Stimulated activated naive CD8-positive, alpha-beta T cell treated with anti-CD3 and anti-CD28 coated beads, Interleukin-15, amount 100 ng/mL, for 72 hours (primary cell): Measurements from ENCODE around the gene SLC5A11.
"Not testable (repeated sequence)": the region's sequence is repeated elsewhere in the genome, so short reads cannot be mapped to it uniquely, and the experiment has no call there.

ENCODE experiments used
- ATAC-seq: fragments of 150-1000 bp; cut with Tn5 transposase; 2 replicates; pipeline ENCODE4 v1.10.0; 2021; ENCODE audit warnings: mild to moderate bottlenecking, moderate library complexity
- DNase-seq, 2 donors: peaks; one replicate each; pipeline ENCODE4 v3.0.0; 2021 to 2022
- H3K27ac Mint-ChIP-seq, 2 donors: one replicate each; pipeline ENCODE4 v1.8.0; 2022; ENCODE audit warnings: mild to moderate bottlenecking in 2 of 2, mixed read lengths in 2 of 2, moderate library complexity in 2 of 2
- H3K27me3 Mint-ChIP-seq: one replicate; pipeline ENCODE4 v1.8.0; 2022; ENCODE audit warnings: mixed read lengths
- H3K4me1 Mint-ChIP-seq: one replicate; pipeline ENCODE4 v1.8.0; 2022; ENCODE audit warnings: mild to moderate bottlenecking, mixed read lengths
- H3K4me3 Mint-ChIP-seq, 2 donors: one replicate each; pipeline ENCODE4 v1.8.0; 2022; ENCODE audit warnings: mild to moderate bottlenecking in 2 of 2, mixed read lengths in 2 of 2, moderate library complexity in 1 of 2
- H3K9me3 Mint-ChIP-seq, 2 donors: one replicate each; pipeline ENCODE4 v1.8.0; 2022; ENCODE audit warnings: mixed read lengths in 2 of 2

SLC5A11 gene

DNA sequence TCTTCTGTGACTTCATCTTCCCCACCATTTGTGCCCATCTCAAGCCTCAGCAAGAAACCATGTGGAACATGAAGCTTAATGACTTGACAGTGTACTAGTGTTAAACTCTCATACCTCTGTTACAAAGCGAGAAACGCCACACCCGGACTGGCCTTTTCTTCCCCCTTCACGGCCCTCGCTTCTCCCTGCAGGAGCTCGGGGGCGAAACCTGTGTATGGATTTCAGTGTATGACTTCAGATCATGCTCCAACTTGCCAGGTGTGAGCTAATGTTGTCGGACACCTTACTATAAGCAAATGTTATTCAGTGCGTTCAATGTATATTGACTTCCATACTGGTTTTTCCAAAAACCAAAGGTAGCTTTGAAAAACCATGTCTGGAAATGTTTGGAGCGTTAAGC is 20.1 kb upstream of the SLC5A11 start:
- ATAC-seq (no peak), DNase-seq (no peak)
- H3K4me1 Mint-ChIP-seq = no peaks in the 10 kb centered on the region
- H3K27ac Mint-ChIP-seq = no peak overlapping the region
- no peak overlapping the region for H3K4me3 Mint-ChIP-seq
- no peaks in the 10 kb centered on the region for H3K27me3 Mint-ChIP-seq
- H3K9me3 Mint-ChIP-seq = no peaks in the 10 kb centered on the region

DNA sequence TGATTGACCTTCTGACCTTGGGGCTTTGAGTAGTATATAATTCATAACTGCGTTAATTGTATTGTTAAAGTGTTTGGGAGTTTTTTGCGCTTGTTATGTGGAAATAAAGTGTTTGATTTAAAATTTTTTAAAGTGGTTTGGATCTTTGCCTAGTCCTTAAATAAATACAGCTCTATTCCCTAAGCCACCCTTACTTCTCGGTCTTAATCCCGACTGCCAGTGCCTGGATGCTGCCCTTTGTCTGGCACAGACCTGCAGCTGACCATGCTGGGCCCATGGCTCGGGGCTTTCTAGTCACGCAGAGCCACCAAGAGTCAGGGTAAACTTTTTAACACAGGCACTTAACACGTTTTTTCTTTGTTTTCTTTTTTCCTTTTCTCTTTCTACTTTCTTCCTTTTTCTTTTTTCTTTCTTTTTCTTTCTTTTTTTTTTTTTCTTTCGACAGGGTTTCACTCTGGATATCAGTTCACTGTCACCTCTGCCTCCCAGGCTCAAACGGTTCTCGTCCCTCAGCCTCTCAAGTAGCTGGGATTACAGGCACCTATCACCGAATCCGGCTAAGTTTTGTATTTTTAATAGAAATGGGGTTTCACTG is 19.6 kb upstream of the SLC5A11 start:
- no peaks in the 10 kb centered on the region for H3K9me3 Mint-ChIP-seq
- ATAC-seq (no peak), DNase-seq (no peak)
- no peaks in the 10 kb centered on the region for H3K27me3 Mint-ChIP-seq
- peak overlapping the region in 1 of 2 donors; percentile 51 for H3K27ac Mint-ChIP-seq
- H3K4me3 Mint-ChIP-seq = no peak overlapping the region
- no peaks in the 10 kb centered on the region for H3K4me1 Mint-ChIP-seq

DNA sequence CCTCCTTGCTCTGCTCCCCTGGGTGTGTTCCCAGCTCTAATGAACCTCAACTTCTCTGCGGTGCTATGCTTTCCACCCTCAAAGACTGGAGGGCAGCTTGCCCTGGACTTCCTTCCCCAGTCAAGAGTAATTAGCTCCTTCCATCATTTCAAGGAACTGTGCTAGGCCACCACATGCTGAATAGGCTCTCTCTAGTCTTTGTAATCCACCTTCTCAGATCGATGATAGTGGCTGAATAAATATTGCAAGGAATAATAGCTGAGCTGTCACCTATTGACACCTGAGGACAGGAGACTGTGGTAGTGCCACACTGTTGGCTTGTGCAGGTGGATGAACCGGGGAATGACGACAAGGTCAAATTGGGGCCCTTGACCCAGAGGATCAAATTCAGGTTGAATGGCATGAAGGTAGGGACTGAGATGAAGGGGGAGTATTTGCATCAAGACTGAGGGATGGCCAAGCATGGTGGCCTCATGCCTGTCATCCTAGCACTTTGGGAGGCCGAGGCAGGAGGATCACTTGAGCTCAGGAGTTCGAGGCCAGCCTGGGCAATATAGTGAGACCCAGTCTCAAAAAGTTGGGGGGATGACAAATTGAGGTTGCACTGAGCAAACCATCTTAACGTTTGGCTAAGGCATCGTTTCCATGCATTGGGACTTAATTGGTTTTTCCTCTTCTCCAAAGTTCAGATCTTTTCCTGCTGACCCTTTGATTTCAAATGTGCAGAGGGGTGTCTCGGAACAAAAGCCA is 18.8 kb upstream of the SLC5A11 start:
- Mint-ChIP-seq H3K27ac (peak overlapping the region in 1 of 2 donors; percentile 66), H3K9me3 (no peaks in the 10 kb centered on the region), H3K4me1 (no peaks in the 10 kb centered on the region), H3K4me3 (no peak overlapping the region), H3K27me3 (no peaks in the 10 kb centered on the region)
- DNase-seq (no peak), ATAC-seq (no peak)

DNA sequence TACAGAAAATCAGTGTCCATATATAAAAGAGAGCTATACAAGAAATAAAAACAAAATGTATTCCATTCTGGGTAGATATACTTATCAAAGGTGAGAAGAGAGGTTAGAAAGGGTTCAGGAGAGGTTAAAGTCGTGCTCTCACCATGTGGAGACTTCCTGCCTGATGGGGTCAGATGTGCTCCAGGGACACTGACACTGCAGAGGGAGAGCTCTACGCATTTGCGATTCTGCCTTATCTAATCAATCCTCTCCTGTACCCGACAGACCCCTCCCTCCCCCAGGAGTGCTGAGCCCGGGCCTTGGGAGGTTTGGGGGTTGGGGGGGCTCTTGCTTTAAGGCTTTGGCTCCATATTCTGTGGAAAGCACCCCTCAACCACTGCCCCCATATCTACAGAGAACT is 16.6 kb upstream of the SLC5A11 start:
- no peak for ATAC-seq
- H3K27ac Mint-ChIP-seq = no peak overlapping the region
- no peaks in the 10 kb centered on the region for H3K4me1 Mint-ChIP-seq
- H3K9me3 Mint-ChIP-seq = no peaks in the 10 kb centered on the region
- DNase-seq = no peak
- H3K4me3 Mint-ChIP-seq = no peak overlapping the region
- H3K27me3 Mint-ChIP-seq = no peaks in the 10 kb centered on the region

DNA sequence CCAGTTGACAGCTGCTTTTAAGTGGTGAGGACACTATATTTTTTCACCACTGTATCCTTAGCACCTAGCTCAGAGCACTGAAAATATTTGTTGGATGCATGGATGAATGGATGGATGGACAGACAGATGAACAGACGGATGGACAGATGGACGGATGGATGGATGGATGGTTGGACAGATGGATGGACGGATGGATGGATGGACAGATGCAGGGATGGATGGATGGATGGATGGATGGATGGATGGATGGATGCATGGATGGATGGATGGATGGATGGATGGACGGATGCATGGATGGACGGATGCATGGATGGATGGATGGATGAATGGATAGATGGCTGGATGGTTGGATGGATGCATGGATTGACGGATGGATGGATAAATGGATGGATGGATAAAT is 12.4 kb upstream of the SLC5A11 start:
- DNase-seq = no peak
- no peaks in the 10 kb centered on the region for H3K4me1 Mint-ChIP-seq
- no peaks in the 10 kb centered on the region for H3K9me3 Mint-ChIP-seq
- no peak for ATAC-seq
- H3K4me3 Mint-ChIP-seq = no peak overlapping the region
- H3K27ac Mint-ChIP-seq = no peak overlapping the region
- no peaks in the 10 kb centered on the region for H3K27me3 Mint-ChIP-seq

DNA sequence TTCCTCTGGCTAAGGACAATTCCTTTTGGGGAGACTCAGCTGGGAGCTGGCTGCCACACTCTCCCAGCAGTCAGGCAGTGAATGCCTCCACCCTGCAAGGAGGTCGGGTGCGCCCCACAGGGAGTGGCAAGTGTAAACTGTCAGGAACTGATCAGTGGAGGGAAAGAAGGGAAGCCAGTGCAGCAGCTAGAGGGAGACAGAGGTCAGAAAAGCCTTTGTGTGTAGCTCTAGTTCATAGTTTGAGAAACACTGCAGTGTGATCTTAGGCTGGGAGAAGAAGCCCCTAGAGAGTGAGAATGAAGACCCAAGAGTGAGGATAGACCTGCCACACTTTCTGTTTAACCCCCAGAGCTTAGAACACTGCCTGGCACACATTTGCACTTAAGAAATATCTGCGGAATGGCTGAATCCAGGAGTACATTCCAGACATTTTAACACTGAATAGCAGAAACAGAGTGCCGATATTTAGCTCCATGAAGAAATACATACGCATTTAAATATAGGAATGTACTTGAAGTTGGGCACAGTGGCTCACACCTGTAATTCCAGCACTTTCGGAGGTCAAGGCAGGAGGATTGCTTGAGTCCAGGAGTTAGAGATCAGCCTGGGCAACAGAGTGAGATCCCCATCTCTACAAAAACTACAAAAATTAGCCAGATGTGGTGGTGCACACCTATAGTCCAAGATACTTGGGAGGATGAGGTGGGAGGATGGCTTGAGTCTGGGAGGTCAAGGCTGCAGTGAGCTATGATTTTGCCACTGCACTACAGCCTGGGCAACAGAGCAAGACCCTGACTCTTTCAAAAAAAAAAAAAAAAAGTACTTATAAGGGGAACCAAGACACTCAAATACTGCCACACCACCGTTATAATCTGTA is 11.1 kb upstream of the SLC5A11 start:
- no peaks in the 10 kb centered on the region for H3K9me3 Mint-ChIP-seq
- DNase-seq (no peak), ATAC-seq (no peak)
- H3K4me1 Mint-ChIP-seq = no peaks in the 10 kb centered on the region
- H3K27ac Mint-ChIP-seq = no peak overlapping the region
- no peak overlapping the region for H3K4me3 Mint-ChIP-seq
- H3K27me3 Mint-ChIP-seq = no peaks in the 10 kb centered on the region

DNA sequence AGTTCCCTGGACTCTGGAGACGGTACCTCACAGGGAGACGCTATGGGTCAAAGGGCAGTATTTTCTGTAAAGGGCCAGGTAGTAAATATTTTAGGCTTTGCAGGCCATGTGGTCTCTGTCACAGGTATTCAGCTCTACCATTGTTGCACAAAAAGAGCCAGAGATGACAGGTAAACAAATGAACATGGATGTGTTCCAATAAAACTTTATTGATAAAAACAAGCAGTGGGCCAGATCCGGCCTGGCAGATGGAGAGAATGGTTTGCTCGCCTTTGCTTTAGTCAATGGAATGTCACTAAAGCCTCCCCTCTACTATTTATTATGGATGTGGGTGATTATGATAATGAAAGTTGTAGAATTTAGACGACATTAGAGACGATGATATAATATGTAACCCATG is 8.9 kb upstream of the SLC5A11 start:
- H3K4me3 Mint-ChIP-seq = no peak overlapping the region

DNA sequence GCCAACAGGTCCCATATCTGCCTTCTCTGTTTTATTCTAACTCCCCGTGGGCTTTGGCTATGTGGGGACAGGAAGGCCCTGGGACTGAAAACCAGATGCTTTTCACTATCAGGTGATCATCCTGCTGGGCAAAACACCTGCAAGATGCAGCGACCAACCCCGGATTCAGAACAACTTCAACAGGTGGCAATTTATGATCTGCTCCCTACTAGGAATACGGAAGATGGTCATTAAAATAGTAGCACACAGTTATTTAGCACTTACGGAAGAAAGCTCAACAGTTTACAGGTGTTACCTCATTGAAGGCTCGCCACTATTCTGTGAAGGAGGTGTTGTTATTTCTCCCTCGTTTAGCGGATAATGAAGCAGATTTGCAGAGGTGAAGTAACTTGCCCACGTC is 7.8 kb upstream of the SLC5A11 start:
- Mint-ChIP-seq H3K27ac (no peak overlapping the region), H3K9me3 (no peaks in the 10 kb centered on the region), H3K27me3 (no peaks in the 10 kb centered on the region), H3K4me3 (no peak overlapping the region), H3K4me1 (no peaks in the 10 kb centered on the region)
- DNase-seq (no peak), ATAC-seq (no peak)

More for the DNA sequence above, 8.9 kb upstream of the SLC5A11 start:
- no peaks in the 10 kb centered on the region for H3K4me1 Mint-ChIP-seq
- H3K9me3 Mint-ChIP-seq = no peaks in the 10 kb centered on the region
- ATAC-seq (no peak), DNase-seq (no peak)
- H3K27me3 Mint-ChIP-seq = no peaks in the 10 kb centered on the region
- H3K27ac Mint-ChIP-seq = no peak overlapping the region

DNA sequence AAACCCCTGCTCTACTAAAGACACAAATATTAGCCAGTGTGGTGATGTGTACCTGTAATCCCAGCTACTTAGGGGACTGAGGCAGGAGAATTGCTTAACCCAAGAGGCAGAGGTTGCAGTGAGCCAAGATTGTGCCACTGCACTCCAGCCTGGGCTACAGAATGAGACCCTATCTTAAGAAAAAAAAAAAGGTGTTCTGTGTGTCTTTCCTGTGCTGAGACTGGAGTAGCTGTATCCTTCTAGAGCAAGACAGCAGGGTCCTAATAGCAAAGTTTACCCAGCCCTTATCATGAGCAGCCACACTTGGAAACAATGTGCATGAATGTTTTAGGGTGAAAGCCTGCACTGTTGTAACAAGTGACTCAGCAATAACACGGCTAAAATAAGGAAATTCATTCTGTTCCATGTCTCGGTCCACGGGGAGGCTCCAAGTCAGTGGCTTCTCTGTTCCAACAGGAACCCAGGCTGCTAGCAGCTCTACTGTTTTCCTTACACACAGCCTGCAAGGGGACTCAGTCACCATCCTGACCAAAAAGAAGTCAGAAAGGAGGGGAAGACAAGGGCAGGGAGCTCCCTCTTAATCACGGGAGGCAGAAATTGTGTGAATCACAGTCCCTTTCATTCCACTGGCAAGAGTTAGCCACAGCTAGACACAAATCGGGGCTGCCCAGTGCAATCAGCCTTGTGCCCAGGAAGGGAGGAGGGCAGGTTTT is 7.1 kb upstream of the SLC5A11 start:
- Mint-ChIP-seq H3K4me1 (no peaks in the 10 kb centered on the region), H3K27ac (no peak overlapping the region), H3K4me3 (no peak overlapping the region), H3K9me3 (no peaks in the 10 kb centered on the region), H3K27me3 (no peaks in the 10 kb centered on the region)
- DNase-seq (no peak), ATAC-seq (no peak)

DNA sequence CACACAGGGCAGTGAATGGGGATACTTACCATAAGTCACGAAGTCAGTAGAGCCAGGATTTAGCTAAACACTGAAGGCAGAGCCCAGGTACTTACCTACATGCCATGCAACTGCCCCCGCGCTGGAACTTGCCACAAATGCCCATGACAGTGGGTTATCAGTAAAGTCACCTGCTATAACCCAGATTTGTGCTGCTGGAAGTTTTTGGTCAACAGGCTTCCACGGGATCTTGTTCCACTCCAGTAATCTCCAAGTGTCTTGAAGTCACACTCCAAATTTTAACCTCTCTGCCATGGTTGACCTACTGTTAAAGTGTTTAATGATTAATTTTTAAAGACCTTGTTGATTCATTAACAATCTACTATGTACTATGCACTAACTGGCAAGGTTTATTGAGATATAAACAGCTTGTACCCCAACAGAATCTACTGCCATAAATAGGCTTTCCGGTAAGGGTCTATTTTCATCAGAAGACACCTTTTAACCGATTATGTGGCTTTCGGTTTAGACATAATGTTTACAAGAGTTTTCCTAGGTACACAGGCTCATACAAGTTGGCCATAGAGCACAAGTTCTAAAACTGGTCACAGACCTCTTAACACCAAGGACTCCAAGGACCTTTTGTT is 6.3 kb upstream of the SLC5A11 start:
- no peak for ATAC-seq
- Mint-ChIP-seq H3K27ac (no peak overlapping the region), H3K27me3 (no peaks in the 10 kb centered on the region)

DNA sequence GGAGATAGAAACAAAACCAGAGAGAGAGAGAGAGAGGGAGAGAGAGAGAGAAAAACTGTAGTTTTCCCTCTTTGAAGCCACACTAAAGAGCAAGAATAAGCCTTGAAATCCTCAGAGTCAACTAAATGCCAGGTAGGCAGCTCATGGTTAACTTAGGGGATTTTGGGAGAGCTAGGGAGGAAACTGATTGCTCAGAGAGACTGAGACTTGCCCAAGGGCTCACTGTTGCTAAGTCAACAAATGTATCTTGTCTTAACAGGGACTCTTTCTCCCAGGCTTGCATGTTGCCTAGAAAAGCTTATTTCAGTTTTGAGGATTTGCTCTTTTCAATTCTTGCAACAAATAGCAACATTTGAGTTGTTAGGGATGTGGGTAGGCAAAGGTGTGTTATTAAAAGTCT is 4.5 kb upstream of the SLC5A11 start:
- no peak for DNase-seq
- H3K4me3 Mint-ChIP-seq = no peak overlapping the region
- ATAC-seq = no peak
- no peak overlapping the region for H3K27ac Mint-ChIP-seq
- no peaks in the 10 kb centered on the region for H3K9me3 Mint-ChIP-seq
- H3K27me3 Mint-ChIP-seq = no peaks in the 10 kb centered on the region
- H3K4me1 Mint-ChIP-seq = peaks cover 6% of the 10 kb centered on the region

More for the DNA sequence above, 6.3 kb upstream of the SLC5A11 start:
- Mint-ChIP-seq H3K9me3 (no peaks in the 10 kb centered on the region), H3K4me3 (no peak overlapping the region), H3K4me1 (peaks cover 3% of the 10 kb centered on the region)
- DNase-seq = no peak

DNA sequence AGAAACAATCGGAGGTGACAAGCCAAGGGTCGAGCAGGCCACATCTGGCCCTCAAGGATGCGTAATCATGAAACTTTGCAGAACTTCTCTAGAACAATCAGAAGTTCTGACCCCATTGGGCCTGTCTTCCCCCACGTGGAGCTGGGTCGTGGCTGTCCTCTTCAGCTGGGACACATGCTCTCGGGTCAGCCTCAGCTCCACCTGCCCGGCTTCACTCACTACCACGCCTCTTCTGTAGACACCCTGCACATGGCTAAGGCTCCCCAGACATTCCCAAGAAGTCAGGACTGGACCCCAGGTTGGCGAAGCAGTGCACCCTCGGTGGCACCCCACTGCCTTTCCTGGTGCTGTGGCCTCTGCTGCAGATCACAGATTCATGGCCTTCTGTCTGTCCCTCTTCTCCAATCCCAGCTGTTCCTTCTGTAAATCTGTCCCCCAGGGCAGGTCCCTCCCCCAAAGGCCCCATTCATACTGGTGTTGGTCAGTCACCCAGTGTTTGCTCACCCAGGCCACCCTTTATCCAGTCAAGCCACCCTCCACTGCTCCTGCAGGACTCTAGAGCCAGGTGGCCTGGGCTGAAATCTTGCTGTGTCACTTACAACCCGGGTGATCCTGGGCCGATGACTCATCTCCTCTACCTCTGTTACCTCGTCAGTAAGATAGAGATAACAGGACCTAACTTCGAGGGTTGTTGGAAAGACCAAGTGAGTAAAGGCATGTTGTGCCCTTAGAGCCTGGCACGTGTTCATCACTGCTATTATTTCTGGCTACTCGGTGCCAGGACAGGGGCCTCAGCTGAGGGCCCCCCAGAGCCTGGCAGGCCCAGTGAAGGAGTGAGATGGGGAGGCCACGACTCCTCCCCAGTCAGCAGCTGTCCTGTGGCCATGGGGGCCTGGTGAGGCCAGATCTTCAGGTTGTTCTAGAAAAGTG is 1.4 kb upstream of the SLC5A11 start:
- DNase-seq (no peak), ATAC-seq (no peak)
- Mint-ChIP-seq H3K9me3 (no peaks in the 10 kb centered on the region), H3K27ac (peak overlapping the region in 1 of 2 donors; percentile 14), H3K4me3 (no peak overlapping the region), H3K4me1 (peaks cover 6% of the 10 kb centered on the region), H3K27me3 (no peaks in the 10 kb centered on the region)

DNA sequence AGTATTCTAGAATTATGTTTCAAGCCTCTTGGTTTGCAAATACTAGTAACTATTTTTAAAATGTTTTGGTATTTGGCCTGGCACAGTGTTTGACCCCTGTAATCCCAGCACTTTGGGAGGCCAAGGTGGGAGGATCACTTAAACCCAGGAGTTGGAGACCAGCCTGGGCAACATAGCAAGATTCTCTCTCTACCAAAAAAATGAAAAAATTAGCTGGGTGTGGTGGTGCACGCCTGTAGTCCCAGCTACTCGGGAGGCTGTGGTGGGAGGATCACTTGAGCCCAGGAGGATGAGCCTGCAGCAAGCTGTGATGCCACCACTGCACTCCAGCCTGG is 765 bp upstream of the SLC5A11 start:
- H3K4me3 Mint-ChIP-seq, H3K27ac Mint-ChIP-seq, H3K4me1 Mint-ChIP-seq, H3K9me3 Mint-ChIP-seq, DNase-seq, H3K27me3 Mint-ChIP-seq, ATAC-seq: not testable (repeated sequence)

DNA sequence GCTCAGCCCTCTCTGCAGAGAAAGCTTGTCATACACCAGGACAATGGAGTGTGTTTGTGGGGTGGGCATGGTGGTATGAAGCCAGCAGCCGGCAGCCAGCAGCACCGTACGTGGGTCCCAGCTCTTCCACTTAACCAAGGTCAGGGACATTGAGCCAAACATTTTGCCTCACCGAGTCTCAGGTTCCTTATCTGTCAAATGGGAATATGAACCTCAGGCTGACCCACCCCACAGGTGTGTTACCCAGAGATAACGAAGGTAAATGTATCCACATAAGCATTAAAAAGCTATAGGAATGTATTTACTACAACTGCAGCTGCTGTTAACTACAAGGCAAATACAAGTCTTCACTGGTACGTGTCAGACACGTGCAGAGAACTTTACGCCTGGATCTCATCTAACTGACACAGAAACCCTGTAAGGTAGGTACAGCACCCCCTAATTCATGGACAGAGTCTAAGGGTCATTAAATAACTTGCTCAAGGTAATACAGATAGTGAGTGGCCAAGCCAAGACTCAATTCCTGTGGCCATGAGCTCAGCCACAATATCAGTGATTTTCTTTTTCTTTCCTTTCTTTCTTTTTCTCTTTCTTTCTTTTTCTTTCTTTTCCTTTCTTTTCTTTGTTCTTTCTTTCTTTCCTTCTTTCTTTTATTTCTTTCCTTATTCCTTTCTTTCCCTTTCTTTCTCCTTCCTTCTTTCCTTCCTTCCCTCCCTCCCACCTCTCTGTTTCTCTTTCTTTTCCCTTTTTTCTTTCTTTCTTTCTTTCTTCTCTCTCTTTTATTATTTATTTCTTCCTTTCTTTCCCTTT is 990 bp downstream of the SLC5A11 start:
- H3K27me3 Mint-ChIP-seq = no peaks in the 10 kb centered on the region
- no peak overlapping the region for H3K4me3 Mint-ChIP-seq
- H3K4me1 Mint-ChIP-seq = peaks cover 12% of the 10 kb centered on the region
- ATAC-seq (no peak), DNase-seq (no peak)
- no peaks in the 10 kb centered on the region for H3K9me3 Mint-ChIP-seq
- H3K27ac Mint-ChIP-seq = no peak overlapping the region
